NCI-H1105 (cell line): ENCODE data around the gene EDEM1.
"Not testable (repeated sequence)": the region's sequence is repeated elsewhere in the genome, so short reads cannot be mapped to it uniquely, and the experiment has no call there.

Experiments used
- DNase-seq: peaks from one replicate; lab custom pipeline; 2025; lab: John Stamatoyannopoulos, UW

The EDEM1 gene

GRCh38 chr3:5187156-5187919, at the start of gene EDEM1:
EDEM1 (plus strand) TSS chr3:5187707; CDS start chr3:5187806, 99 bp downstream.
- DNase-seq = peak; percentile 37

GRCh38 chr3:5138214-5138981, 49.1 kb upstream of the EDEM1 start:
- no peak for DNase-seq

DNA sequence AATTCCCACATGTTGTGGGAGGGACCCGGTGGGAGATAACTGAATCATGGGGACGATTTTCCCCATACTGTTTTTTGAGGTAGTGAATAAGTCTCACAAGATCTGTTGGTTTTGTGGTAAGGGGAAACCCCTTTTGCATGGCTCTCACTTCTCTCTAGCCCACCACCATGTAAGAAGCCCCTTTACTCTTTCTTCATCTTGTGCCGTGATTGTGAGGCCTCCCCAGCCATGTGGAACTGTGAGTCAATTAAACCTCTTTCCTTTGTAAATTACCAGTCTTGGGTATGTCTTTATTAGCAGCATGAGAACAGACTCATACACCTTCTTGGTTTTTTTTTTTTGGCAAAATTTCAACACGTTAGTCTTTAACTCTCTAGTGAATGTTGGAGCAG, 47.3 kb upstream of the EDEM1 start:
- no peak for DNase-seq

DNA sequence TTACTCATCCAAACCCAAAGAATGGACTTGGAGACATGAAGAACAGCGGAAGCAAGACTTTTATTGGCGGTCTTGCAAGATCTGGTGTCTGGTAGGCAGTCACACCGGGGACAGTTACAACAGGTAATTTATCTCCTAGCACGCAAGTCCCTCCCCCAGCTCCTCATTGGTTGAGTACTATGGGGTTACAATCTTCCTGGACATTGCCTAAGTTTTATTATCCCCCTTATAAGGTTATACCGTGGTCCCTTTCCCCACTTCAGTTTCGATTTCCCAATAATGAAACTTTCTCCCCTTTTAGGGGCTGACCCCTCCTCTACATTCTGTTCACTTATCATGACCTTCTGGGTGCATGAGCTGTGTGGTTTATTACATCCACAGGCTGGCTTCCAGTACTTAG, 46.7 kb upstream of the EDEM1 start:
- DNase-seq = no peak

DNA sequence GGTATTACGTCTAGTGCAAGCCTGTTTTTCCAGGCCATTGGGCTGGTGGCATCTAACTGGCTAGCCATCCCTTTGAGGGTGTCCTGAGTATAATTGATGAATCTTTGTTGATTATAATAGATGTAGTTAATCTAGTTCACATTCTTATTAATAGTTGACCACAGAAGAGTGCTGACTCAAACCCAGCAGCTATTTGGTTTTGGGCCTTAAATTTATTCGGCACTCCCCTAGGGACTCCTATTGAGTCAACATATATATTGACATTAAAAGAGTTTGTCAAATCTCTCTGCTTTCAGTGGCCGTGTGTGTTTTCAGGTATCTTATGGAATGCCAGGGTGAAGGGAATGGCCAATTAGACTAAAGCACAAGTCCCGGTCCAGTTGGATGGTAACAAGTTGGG, 45.7 kb upstream of the EDEM1 start:
- no peak for DNase-seq

DNA sequence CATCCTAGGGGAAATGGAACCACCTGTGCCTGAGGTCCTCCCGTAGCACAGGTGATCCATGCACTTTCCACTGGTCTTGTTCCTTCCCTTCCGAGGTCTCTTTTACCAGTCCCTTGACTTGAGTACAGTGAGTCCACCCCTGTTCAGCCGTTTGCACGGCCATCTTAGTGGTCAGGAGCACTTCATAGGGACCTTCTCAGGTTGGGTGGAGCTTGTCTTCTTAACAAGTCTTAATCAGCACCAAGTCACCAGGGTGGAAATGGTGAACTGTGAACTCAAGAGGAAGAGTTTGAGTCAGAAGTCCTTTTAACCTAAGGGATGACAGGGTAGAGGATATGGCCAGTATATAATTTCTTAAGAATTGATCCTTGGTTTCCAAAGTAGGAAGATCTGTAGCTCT, 44.0 kb upstream of the EDEM1 start:
- no peak for DNase-seq

GRCh38 chr3:5144316-5144994, 43.1 kb upstream of the EDEM1 start:
- no peak for DNase-seq

DNA sequence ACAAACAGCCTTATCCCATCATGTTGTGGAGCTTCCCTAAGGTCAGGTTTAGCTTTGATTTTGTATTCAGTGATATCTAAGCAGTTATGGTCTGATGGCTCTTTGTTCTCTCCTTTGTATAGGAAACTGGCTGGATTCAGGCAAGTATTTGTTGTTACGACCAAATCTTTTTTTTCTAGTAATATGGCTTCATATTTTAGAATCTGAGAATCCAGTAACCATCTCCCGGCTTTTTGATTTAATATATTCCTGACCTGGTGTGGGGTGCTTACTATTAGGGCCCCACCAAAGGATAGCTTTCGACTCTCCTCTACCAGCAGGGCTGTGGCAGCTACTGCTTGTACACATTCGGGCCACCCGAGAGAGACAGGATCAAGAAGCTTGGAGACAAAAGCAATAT, 42.4 kb upstream of the EDEM1 start:
- no peak for DNase-seq

- DNase-seq = not testable (repeated sequence)
These were observed 40.4 kb upstream of the EDEM1 start for GRCh38 chr3:5147152-5147551.

DNA sequence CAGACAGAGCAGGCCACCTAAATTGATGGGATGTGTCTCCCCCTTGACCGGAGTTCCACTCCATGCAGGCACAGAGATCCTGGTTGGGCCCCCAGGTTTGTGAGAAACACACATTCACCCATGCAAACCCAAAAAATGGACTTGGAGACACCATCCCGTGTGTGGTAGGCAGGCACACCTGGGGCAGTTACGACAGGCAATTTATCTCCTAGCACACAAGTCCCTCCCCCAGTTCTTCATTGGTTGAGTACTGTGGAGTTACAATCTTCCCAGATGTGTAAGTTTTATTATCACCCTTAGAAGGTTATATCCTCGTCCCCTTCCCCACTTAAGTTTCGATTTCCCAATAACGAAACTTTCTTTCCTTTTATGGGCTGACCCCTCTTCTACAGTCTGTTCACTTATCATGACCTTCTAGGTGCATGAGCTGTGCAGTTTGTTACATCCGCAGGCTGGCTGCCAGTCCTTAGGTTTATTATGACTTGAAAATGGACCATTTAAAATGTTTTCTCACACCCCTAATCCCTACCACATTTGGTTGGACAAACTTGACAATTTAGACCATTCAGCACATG, 38.1 kb upstream of the EDEM1 start:
- DNase-seq = no peak

DNA sequence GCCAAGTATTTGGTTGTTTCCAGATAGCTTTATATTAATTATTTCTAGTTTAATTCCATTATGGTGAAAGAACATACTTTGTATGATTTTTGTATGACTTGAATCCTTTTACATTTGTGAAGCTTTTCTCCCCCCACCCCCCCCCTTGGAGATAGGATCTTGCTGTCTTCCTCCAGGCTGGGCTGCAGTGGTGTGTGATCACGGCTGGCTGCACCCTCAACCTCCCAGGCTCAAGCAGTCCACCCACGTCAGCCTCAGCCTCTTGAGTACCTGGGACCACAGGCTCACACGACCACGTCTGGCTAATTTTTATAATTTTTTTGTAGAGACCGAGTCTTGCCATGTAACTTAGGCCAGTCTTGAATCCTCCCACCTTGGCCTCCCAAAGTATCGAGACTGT, 35.9 kb upstream of the EDEM1 start:
- DNase-seq = no peak

DNA sequence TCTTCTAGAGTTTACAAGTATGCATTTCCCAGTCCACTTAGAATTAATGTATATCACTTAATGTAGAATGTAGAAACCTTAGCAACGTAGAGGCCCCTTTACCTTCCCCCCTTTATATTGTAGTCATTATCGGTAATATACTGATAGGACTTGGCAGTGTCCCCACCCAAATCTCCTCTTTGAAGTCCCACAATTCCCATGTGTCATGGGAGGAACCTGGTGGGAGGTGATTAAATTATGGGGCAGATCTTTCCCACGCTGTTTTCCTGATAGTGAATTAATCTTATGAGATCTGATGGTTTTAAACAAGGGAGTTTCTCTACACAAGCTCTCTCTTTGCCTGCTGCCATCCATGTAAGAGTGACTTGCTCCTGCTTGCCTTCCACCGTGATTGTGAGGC, 34.4 kb upstream of the EDEM1 start:
- no peak for DNase-seq

GRCh38 chr3:5155241-5155640, 32.3 kb upstream of the EDEM1 start:
- no peak for DNase-seq

- DNase-seq = no peak
These were observed 27.2 kb upstream of the EDEM1 start for GRCh38 chr3:5160321-5160720.

- DNase-seq = no peak
These were observed 26.3 kb upstream of the EDEM1 start for GRCh38 chr3:5160940-5161858.

- DNase-seq = no peak
These were observed 25.4 kb upstream of the EDEM1 start for GRCh38 chr3:5162102-5162501.

DNA sequence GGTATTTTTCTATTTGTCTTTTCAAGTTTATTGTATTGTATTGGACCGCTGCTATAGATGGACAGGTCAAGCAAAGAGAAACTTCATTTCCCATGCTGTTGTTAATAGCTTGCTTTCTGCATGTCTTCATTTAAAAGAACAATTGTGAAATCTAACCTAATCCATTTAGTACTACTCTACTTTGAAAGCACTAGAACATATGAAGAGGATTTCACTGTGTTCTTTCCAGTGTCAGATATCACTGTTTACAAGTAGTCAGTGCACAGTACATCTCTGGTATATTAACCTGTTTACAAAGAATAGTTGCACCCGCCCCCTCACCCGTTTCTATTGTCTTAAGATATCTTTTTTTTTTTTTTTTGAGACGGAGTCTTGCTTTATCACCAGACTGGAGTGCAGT, 21.8 kb upstream of the EDEM1 start:
- DNase-seq = no peak

DNA sequence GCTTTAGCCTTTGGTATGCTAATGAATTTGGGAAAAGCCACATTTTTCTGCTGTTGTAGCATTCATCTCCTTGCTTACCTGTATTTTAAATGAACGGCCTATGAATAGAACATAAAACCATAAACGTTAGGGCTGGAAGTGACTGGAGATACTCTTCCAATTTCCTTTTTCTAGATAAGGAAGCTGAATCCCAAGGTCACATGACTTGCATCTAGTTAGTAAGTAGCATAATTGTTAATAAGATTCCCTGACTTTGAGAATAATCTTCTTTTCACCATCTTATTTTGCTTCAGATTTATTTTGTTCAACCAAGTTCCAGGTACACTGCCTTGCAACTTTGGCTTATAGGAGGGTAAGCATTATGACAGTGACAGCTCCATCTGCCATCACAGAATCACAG, 20.7 kb upstream of the EDEM1 start:
- DNase-seq = no peak

DNA sequence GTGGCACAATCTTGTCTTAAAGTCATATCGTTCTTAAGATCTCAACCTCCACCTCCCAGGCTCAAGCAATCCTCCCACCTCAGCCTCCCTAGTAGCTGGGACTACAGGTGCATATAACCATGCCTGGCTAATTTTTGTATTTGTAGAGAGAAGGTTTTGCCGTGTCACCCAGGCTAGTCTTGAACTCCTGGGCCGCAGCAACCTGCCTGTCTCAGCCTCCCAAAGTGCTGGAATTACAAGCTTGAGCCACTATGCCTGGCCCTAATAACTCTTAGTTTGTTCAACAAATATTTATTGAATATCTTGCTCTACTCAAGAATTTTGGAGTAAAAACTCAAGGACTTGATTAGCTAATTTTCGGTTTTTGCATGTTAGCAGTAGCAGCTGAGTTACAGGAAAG, 19.4 kb upstream of the EDEM1 start:
- DNase-seq = no peak

GRCh38 chr3:5169807-5170206, 17.7 kb upstream of the EDEM1 start:
- DNase-seq = no peak

- DNase-seq = no peak
These were observed 16.5 kb upstream of the EDEM1 start for GRCh38 chr3:5170975-5171374.

DNA sequence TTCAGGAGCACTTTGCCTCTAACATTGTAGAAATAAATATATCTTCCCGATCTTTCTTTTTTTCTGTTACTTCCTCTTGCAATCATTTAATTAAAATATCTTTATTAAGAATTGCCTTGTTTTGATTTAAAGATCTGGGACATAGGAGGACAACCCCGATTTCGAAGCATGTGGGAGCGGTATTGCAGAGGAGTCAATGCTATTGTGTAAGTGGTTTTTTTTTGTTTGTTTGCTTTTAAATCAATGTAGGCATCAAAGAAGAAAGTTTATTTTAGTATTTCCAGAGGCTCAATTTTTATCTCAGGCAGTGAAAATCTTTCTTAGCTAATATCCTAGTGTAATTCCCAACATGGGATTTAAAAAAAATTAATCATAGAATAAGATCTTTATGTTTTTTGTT, 15.5 kb upstream of the EDEM1 start:
- no peak for DNase-seq
